HG03066 (cell line): ENCODE results near the gene NUMA1.

Experiments used
- ATAC-seq: cut with Tn5 transposase; IDR thresholded peaks from one replicate; pipeline ENCODE4 v1.9.1; 2021; ENCODE audit warnings: low read depth; ENCODE audit not compliant: unreplicated experiment

NUMA1 gene

DNA sequence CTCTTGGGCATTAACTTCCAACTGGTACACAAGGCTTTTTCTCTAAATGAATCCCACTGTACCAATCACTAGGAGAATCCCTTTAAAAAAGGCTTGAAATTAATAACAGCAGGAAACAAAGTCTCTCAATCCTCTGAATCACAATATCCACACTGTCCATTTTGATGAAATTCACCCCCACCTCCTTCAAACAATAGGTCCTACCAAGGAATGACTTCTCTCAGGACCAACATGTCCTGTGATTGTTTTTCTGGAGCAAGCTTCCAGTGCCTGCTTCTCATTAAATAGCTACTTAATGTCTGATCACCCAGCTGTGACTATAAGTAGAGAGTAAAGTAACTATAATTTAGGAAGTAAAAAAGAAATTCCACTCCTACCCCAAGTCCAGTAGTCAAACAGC lies 13.1 kb downstream of the NUMA1 start:
- ATAC-seq = no peak

DNA sequence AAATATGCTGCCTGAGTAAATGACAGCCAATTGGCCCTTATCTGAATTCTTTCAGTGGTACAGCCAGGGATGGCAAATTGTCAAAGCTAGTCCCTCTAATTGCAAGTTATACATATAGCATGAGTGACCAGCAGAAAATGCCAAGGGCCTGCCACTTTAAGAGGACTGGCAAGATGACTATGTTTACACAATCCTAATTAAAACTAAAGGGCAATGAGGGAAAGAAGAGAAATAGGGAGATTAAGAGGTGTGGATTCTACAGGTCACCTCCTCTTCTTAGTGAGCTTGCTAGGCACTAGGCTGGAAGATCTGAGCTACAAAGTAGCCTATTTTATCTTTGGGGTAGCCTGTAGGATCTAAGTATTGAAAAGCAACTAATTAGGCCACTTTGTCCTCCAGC lies 13.5 kb downstream of the NUMA1 start:
- ATAC-seq = no peak

DNA sequence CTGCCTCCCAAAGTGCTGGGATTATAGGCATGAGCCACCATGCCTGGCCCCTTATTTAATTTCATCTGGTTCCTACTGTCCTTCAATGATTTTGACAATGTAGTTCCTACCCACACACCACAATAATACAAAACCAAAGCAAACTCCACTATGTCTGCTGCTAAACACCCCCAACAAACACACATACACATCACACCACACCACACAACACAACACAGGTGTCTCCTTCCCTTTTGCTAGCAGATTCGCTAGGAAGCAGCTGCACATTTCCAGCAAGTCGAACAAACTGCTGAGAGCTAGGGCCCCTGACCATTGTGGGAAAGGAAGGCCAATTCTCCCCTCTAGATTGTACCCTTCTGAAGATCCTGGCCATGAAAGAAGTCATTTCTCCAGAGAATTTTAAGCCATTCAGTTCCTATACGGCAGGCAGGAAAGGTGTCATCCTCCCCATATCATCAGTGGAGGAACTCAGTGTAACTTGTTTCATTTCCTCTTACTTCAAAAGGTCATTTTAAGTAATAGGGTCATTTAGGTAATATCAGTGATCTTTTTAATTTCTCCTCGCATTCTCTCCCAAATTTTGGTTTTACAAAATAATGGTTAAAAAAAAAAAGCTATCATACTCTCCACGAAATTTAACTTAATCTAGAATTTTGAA lies 18.5 kb downstream of the NUMA1 start:
- ATAC-seq = no peak

DNA sequence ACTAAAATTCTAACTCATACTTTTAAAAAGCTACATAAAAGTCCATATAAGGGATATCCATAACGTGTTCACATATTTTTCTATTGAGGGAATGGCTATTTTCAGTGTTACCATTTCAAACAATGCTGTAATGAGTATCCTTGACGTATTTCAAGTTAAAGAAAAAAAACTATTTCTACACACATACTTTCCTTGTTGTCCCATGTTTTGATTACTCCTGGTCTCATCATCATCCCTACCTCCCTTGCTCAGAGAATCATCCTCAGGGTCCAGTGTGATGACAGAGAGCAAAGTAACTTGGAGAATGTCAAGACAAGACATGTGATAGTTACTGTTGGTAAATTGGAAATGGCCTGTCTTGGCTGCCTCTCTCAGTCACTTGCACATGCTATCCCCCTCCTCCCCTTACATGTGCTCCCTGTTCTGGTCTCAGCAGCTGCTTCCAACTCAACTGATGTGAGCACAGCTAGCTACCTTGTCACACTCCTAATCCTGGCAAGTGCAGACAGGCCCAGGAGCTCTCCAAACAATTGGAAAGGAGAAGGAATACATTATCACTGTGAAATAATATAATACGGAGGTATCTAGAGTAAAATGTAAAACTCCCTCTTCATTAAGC lies 21.8 kb downstream of the NUMA1 start:
- ATAC-seq = no peak

DNA sequence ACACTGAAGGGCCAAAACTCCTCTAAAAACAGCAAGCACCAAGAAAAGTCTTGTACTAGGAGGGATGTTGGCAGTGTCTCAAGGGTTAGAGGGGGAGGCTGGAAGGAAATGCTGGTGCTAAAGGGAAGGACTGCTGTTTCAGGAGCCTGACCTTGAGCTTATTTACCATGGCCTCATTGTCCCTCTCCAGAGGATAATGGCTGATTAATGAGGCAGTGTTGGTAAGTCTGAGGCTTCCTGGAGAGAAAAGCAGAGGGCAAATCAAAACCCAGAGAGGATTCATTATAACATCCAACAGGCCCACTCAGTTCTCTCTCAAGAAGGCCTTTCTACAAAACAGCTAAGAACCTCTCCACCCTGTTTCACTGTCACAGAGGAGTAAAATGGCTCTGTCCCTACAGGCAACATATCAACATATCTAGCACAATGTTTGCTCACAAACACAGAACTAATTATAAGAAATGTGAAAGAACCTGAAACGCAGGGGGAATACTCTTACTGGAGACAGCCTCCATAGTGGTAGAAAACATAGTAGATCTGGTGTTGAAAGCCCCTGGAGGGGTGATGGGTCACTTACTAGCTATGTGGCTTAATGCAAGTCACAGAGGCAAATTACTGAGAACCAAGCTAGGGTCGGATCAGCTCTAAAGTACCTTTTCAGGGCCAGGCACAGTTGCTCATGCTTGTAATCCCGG lies 31.4 kb downstream of the NUMA1 start:
- no peak for ATAC-seq

DNA sequence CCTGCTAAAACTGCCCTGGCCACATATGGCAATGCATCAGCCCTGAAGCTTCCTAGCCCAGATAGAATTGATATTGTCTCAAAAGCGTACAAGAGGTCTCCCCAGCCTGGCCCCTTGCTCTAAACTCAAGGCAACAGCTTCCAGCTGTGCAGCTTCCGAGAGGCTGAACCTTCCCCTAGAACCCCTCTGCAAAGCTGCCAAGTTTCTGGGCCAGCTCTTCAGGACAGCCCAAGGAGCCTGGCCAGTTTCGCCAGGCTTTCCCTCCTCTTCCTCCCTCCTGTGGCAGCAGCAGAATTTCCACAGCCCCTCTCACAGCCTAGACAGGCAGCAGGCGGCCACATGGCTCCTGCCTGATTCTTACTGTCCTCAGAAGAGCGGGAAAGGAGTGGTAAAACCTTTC lies 34.5 kb downstream of the NUMA1 start:
- no peak for ATAC-seq

DNA sequence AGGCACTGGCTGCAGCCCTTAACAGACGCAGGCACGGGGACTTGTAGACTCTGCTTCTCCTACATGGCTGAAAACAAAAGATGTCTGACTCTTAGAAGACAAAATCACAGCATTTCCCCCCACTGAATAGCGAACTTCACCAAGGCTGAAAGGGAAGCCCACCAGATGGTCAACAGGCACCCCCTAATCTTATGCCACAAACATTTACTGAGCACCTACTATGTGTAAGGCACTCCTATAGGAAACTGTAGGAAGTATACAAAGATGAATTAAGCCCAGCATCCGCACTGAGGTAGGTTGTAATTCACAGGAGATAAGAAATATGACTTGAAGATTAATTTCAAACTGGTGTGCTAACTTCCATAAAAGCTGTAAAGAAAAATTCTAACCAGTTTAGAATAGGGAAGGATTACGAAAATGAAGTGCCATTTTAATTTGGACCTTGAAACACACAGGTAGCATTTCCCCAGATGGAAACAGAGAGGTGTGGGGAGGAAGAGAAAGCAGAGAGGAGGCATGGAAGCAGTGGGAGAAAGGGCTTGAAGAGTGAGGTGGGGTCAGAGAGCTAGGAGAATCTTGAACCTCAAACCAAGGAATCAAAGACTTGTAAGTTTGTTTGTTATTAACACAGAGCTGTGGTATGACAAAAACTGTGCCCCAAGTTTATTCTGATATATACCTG lies 38.1 kb downstream of the NUMA1 start:
- no peak for ATAC-seq

DNA sequence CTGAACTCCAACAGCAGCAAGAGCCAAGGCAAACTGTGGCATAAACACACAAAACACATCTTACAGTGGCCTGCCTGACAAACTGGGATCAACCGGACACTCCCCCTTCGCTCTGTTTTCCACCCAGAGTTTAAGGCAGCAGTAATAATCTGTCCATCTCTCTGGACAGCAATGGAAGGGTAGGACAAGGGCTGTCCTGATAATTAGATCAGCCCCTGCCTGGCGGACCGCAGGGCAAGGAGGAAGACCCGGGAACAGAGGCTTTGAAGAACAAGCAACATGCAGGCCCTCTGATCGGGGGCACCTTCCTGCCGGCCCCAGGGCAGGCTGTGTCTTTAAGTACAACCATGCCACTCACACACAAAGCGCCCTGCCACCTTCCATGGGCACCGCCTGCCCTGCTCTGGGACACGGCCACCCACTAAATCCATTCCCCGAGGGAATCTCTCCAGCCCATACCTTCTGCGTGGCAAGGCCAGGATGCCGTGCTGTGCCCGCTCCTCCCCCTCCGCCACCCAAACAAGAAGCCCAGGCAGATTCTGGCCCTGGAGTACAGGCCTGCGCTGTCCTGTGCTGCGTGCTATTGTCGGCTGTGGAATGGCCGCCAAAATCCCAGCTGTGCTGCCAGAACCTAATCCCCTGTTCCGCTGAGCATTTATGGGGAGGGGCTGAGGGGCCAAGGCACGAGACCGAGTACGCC lies 38.8 kb downstream of the NUMA1 start:
- no peak for ATAC-seq

DNA sequence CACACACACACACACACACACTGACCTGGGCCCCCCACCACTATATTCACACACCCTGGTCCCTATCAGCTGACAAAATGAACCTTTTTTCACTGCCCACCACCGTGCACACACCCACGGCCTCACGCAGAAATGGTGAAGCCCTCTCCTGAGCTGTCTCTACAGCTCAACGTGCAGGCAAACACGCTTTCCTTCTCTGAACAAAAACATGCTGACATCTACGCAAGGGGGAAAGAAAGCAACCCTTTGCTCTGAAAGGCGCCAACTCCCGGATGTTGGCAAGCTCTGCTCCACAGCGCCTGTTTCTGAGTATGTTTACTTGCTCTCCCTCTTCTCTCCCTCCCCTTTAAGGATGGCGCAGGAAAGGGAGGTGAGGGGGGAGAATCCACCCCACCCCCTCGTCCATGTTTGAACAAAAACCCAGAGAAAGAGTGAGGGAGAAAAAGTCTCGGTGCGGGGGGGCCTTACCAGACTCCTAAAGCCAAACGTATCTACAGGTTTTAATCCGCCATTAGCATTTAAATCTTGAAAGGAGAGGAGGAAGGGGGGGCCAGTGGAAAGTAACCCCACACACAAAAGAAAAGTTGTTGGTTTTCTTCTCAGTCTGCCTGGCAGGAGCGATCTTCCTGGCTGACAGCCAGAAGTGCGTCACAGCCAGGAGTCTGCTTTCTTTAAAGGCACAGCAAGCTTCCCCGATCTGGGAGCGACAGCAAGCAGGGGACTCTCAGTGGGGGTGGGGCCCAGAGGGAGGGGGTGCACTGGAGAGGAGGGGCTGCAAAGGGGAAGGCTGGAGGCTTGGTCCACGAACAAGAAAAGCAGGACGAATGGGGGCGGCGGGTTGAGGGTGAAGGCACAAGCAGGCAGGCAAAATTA lies 39.6 kb downstream of the NUMA1 start:
- no peak for ATAC-seq

DNA sequence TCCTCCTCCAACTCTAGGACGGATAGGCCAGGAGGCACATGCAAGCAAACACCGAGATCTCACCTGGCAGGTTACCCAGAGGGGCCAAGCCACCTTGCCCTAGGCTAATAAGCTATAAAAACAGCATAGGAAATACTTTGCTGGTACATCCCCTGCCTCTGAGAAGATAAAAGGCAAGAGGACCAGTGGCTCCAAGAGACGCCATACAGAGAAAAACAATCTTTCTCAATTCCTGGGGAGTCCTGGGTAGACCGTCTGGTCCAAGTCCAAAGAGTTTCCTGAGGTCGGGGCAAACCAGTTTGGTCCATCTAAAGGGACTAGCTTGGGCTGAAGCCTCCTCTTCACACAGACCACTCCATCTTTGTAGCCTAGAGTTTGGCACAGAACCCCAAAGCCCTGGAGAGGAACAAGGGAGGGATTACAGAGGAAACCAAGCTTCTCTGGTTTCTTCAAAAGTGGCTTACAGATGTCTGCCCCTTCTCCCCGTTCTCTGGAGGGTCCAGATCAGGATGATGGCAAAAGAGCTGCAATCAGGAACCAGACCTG lies 40.4 kb downstream of the NUMA1 start:
- no peak for ATAC-seq

DNA sequence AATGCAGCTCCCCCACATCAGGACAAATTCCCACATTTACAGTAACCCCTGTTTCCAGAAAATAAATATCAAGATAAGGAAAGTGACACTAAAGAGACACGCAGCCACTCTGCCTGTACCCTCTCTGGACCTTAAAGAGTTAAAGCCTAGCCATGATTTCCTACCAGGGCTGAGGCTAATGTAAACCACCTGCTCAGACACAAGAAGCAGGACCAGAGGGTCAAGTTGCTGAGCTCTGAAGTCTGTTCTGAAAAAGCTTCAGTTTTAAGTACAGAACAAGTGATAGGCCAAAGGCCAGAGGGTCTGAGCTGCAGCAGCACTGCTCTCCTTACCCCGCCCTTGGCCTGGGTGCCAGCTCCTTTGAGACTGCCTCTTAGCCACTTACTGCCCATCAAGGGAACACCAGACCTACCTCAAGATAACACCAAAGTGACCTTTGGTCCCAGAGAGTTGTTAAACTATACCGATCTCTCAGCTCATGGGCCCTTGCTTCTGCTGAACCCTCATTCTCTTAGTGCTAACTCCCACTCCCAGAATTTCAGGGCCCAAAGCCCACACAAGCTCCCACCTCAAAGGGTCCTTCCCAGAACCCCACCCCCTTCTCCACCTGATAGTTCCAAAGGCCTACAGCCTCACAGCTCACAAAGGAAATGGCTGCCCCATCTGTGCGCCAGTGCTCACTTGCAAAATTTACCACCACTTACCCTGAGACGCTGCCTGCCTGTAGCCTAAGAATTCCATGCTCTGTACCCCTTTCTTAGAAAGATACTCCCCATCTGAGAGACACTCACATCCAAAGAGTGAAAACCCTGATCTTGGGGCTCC lies 41.1 kb downstream of the NUMA1 start:
- no peak for ATAC-seq

DNA sequence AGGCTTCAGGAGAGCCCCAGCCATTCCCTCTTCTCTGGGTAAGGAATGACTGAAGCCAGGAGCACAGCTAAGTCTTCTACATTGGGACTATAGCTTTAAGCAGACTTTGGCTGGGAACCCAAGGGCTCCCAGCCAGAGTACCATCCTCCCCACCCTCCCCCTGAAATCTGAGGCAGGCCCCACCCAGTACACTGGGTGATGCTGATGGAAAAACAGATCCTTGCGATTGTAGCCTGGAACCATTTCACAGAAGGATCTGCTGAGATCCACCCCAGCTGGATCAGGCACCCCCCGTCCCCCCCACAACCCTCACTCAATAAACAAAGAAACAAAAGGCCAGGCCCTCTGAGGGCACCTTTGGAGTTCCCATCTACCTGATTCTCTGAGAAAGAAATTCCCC lies 41.9 kb downstream of the NUMA1 start:
- no peak for ATAC-seq

DNA sequence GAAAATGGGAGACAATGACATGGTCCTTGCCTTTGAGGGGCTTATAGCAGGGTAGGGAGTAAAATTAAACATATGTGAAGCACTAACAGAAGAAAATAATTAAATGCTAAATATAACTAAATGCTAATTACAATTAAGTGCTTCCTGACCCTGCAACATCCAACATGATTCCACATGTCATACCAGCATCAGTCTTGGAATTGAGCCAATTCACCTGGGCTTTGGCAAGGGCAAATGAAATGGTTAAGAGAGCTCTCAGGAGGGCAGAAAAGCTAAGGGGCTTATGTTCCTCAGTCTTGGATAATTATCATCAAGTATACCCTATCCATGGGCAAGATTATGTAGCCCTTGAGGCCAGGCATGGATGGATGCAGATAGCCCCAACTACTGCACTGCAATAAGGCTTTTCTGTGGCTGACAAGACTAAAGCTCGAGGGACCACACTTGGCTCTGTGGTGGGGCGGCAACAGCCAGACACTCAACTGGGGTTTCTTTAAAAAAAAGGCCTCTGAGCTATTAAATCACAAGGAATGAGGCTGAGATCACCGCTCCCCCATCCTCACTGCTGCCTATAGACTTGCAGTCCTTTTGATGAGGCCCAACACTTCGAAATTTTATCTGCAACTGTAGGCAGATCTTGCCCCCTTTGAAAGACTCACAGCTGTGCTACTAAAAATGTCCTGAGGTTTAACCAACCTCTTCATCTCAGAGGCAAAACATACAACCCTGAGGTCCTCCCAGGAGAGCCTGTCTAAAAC lies 42.6 kb downstream of the NUMA1 start:
- no peak for ATAC-seq

DNA sequence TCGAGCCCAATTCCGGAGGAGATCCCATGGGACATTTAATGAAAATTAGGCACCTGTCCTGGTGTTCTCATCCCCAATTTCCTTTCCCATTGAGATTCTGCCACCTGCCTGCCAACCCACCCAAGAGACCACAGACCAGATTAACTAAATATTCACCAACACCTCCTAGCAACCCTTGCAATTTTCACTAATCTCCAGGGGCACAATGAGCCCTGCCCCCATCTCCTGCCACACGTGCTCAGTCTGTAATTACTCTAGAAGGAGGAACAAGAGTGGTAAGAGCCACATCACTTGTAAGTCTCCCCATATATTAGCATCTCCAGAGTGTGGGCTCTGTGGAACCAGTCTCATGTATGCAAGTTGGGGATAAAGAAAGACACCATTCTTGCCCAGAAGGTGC lies 43.7 kb downstream of the NUMA1 start:
- no peak for ATAC-seq

DNA sequence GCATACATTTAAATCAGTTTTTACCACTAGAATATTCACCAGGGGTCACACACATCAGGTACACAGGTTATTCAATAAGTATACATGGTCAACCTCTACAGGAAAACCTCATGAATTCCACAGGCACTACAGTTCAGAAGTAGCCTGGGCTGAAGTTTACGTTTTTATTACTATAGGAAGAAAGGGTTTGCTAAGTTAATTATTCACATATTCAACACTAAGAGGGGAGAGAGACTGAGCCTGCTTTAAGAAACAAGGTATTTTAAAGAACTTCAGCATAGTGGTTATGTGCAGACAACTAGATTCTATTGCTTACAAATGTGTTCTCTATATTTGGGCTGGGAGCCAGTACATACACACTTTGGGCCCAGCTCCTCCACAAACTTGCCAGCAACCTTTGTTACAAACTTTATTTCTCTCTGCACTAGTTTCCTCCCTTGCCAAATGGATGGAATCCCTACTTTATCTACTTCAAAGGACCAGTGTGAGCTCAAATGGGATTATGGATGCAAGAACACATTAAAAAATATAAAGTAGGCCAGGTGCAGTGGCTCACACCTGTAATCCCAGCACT lies 49.8 kb downstream of the NUMA1 start:
- no peak for ATAC-seq

DNA sequence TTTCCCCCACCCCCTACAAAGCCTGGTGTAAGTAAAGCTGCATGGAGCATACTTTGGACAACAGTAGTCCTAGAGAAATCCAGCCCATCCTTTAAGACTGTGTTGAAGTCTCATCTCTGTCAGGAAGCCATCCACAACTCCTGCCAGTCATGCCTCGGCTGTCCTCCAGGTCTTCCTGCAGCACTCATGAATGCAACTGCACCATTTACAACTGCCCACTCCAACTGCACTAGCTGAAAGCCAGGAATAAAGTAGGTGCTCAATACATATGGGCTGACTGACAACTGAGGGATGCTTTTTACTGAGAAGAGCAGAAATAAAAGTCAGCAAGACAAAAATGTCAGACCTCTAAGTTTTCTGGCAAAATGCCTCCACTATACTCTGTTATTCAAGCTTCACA lies 54.3 kb downstream of the NUMA1 start:
- no peak for ATAC-seq

DNA sequence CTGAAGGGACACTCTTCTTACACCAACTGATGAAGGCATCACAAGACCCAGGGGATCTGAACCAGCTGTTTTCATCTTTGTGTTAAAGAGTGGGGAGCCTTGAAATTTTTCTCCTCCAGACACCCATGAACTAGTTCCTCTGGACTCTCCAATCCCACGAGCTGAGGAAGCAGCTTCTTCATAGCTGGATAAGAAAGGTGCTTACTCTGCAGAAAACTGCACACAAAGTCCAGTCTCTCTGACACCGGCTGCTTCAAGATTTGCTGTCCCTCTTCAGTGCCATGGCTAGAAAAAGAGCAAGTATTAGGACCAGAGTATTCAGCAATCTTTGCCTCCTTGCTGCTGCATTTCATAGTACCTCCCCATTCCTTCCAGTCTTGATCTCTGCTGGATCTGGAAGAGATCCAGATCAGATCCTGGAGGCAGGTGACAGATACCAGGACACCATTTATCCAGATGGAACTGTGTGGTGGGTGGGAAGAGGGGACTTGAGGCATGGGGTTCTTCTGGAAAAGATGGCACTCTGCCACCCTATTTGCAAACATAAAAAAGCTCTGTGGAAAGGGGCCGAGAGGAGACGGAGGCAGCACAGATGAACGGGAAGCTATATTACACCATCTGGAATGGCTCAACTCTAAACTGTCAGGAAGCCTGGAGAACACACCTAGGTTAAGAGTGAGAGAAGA lies 56.1 kb downstream of the NUMA1 start:
- no peak for ATAC-seq
